Measurements from ENCODE around the gene TNFRSF8.

DNA sequence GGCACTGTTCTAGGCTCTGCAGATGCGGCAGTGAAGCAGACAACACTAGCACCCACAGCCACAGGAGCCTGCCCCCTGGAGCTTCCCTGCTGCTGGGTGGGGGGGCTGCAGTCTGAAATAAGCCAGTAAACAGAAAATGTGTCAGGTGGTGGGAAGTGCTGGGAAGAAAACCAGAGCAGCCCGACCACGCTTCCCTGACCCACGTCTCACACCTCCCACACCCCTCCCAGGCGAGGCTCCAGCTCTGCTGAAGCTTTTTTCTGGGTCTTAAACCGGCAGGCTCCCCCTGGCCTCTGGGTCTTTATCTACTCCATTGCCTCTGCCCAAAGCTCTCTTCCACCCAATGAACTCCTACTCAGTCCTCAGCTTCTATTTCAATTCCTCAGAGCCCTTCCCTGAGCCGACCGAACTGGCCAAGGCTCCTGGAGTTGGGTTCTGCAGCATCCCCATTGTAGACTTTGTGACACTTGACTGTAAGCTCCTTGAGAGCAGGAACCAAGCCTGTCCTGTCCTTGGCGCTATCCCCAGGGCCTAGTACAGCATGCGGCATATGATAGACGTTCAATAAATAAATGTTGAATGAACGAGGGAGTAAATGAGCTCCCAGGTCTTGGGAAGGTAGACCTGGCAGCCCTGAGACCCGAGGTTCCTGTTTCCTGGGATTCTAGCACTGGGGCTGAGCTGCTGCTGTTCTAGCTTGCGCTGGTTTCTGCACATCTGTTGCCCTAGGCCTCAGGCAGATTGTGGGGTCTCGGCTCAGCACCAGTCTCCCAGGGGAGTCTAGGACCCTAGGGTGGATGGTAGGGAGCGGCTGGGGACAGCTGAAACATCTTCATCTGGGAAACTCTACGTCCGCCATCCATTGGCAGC lies 25.4 kb upstream of the TNFRSF8 start:
- no peak for TF ChIP-seq CTCF (IDR thresholded peaks at IDR 0.05)
- no peak for TF ChIP-seq POLR2A (IDR thresholded peaks at IDR 0.05)

Data from adrenal gland (tissue), 5 donors.